Measurements from ENCODE around the gene RAX2. TPM values are rescaled to one million over a fixed set of nuclear protein-coding genes. Genes with fewer than 3 reads are reported as not detected.
A peak's percentile ranks its signal among the peaks of the same experiment; 100 is the strongest.

RAX2 gene
- total and polyA plus RNA-seq, 9 of the 15 experiments (the other 6 are each of a cell fraction or from before 2014, with no cell fraction given) = not detected

DNA sequence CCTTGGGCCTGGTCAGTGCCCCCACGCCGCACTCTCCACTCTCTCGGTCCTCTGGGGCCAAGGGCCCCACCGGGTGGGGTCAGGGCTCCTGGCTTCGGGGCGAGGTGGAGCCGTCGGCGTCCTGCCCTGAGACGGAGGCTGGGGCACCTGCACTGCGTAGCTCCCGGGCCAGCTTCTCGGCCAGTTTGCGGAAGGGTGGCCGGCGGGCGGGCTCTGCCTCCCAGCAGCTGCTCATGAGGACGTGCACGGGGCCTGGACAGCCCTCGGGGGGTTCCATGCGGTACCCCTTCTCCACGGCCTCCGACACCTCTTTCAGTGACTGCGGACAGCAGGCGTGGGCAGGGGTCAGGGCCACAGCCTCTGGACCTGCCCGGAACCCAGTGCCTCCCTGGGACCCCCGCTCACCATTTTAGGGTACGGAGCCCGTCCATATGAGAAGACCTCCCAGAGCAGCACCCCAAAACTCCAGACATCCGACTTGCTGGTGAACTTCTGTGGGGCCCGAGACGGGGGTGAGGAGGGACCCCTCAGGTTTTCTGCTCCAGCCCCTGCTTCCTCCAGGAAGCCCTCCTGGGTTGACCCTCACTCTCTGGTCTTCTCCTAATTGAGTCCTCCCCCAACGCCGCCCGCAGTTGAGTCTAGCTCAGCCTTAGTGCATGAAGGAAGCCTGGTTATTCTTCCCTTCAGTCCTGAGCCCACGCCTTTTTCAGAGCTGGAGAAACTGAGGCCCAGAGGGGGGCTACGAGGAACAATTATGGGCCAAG lies 6.3 kb upstream of the RAX2 start (continued):
- TF ChIP-seq, protein P1, sequence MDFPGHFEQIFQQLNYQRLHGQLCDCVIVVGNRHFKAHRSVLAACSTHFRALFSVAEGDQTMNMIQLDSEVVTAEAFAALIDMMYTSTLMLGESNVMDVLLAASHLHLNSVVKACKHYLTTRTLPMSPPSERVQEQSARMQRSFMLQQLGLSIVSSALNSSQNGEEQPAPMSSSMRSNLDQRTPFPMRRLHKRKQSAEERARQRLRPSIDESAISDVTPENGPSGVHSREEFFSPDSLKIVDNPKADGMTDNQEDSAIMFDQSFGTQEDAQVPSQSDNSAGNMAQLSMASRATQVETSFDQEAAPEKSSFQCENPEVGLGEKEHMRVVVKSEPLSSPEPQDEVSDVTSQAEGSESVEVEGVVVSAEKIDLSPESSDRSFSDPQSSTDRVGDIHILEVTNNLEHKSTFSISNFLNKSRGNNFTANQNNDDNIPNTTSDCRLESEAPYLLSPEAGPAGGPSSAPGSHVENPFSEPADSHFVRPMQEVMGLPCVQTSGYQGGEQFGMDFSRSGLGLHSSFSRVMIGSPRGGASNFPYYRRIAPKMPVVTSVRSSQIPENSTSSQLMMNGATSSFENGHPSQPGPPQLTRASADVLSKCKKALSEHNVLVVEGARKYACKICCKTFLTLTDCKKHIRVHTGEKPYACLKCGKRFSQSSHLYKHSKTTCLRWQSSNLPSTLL (IDR thresholded peaks at IDR 0.05) = no peak
- TF ChIP-seq CBX2 (IDR thresholded peaks at IDR 0.05; ENCODE audit: insufficient read depth, low read length, poor library complexity, severe bottlenecking) (no peak), POLR2G (IDR thresholded peaks at IDR 0.05; ENCODE audit: low read depth, low read length) (peak; percentile 28; the same call in 1 of the 2 replicates), NFXL1 (CRISPR knock-in tag; IDR thresholded peaks at IDR 0.05) (no peak), ZFP36 (IDR thresholded peaks at IDR 0.05; ENCODE audit: low read depth, low read length, partially characterized antibody) (peak; percentile 97), BCOR (IDR thresholded peaks at IDR 0.05) (peak; percentile 84), ZNF133 (CRISPR knock-in tag; IDR thresholded peaks at IDR 0.05) (no peak), TBL1XR1 (IDR thresholded peaks at IDR 0.05; ENCODE audit: low read length in 2 of 2) (no peak), ZNF551 (CRISPR knock-in tag; IDR thresholded peaks at IDR 0.05) (no peak), RCOR1 (IDR thresholded peaks at IDR 0.05; ENCODE audit: borderline replicate concordance in 1 of 2, low read depth in 2 of 2, low read length in 2 of 2) (peak in 1 of 2 experiments; percentile 18; a peak in 1 of 4 replicates), ZC3H8 (IDR thresholded peaks at IDR 0.05) (no peak), ZNF436 (CRISPR knock-in tag; IDR thresholded peaks at IDR 0.05) (0 out of 2 replicates have a peak, but pooled peaks have one; percentile 68), RBM25 (IDR thresholded peaks at IDR 0.05; ENCODE audit: low read depth, low read length, severe bottlenecking) (peak; percentile 60)

All from K562 (cell line).